HG03354 (cell line): ENCODE results near the gene TBX18.

Experiments
- ATAC-seq: cut with Tn5 transposase; IDR thresholded peaks from one replicate; pipeline ENCODE4 v1.9.1; 2021; ENCODE audit warnings: mild to moderate bottlenecking; ENCODE audit not compliant: unreplicated experiment, poor library complexity, severe bottlenecking

The TBX18 gene

DNA sequence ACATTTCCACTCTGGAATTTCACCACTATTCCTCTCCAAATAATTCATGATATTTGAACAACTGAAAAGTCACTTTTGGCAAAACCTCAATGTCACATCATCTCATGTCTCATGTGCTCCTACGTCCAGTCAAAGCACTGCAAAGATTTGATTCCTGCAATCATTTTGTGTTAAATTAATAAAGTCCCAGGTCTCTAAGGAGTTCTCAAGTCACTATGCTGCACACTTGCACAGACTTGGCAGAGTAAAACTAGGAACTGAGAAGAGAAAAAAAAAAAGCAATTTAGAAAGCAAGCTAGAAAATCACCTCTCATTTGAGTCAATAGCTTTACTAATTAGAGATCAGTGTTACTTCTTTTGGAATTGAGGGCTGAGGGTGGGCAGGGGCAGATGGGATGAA lies 11.2 kb downstream of the TBX18 start:
- ATAC-seq, result no peak

DNA sequence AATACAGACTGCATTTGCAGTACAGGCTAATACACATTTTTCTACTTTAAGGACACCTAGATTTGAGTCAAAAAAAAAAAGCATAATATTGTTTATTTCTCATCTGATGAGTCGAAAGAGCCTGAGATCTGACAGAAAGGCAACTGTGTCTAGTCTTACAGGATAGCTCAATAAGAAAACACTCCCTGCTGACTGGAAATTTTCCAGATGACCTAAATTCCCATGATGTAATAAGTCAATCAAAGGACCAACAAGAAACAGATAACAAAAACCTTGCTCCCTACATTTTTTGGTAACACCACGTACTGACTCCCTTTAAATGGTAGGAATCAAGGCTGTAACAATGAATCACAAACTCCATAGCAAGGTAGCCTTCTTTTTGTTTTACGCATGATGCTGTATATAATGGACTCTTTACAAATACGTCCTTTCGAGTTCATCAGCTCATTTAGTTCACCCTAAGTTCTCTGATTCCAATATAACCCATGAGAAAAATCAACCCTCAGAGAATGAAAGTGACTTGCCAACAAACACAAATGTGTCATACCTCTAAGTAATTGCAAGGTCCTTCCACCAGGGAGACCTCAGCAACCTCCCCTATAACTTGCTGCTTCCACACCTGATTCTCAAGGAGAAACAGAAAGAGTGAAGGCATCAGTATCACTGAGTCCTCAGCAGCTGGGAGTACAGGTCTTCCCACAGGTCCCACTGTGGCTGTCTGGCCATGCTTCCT lies 12.1 kb downstream of the TBX18 start:
- no peak for ATAC-seq

DNA sequence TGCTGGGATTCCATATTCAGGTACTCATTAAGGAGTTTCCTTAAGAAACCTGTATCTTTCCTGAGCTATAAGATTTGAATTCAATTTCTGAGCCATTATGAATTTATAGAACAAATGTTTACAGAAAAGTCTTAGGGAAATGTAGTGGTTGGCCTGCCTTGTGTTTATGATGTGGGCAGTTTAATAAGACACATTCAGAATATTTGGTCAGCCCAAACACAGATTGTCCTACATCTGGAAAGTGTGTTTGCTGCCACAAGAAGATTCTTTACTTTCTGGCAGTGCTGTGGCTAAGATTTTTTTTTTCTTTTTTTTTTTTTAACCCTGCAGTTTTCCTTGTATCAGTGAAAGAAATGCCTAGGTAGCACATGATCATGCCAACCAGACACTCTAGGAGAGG lies 15.2 kb downstream of the TBX18 start:
- no peak for ATAC-seq

DNA sequence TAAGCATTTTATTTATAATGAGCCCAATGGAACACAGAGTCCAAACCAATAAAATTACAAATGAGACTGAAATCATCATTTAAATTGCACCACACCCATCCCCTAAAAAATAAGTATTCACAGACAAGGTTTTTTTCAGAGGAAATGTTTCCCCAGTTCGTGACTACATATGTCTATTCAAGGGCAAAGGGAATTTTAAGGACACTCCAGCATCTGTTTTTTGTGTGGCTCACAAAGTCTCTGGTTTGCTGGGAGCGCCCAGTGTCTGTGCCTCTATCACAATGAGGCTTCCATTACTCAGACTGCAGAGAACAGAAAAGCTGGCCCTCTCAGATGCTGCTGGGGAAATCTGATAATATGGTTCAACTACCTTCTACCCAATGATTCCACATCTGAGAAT lies 16.0 kb downstream of the TBX18 start:
- no peak for ATAC-seq

DNA sequence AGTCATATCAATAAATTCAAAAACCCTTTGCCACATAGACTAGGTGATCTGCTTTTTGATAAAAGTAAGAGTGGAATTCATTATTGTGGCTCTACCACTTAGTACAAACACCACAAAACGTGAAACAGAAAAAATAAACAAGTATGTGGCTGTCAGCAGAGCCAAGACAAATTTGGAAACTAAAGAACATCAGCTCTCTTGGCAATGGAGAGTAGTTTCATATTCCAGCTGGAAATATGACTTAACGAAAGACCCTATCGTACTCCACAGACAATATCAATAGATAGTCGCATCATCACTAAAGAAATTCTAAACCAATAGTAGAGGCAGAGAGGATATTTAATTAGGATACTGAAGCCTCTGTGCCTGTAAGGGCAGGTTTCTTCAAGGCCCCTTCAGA lies 20.8 kb downstream of the TBX18 start:
- ATAC-seq, result no peak

DNA sequence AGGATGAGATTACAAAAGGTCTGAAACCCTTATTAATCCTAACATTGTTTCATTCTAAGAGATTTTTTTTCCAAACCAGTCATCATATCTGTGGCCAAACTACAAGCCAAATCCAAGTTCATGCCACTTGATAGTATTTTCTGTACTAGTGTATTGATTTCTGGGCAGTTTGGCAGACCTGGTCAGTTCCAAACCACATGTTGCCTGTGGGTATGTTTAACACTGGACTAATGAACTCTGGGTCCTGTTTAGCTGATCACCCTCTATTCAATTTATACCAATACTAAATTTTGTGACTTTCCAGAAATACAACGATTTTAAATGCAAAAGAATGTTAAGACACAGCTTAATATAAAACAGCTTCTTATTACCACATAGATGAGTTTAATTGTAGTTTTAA lies 24.0 kb downstream of the TBX18 start:
- ATAC-seq, result no peak

DNA sequence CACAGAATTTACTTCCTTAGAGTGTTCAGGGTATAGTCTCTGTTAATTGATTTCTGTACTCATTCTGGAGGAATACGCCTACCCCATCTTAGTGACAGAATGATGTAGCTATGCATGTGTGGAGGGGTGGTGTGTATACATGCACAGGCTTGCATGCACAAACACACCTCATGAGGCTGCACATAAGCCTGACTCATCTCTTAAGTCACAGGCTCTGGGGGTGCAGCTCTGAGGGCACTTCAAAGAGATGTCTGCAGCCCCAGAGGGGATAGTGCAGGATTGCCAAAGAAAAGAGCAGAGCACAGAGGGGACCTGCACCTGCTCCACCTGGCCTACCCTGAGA lies 24.6 kb downstream of the TBX18 start:
- no peak for ATAC-seq

DNA sequence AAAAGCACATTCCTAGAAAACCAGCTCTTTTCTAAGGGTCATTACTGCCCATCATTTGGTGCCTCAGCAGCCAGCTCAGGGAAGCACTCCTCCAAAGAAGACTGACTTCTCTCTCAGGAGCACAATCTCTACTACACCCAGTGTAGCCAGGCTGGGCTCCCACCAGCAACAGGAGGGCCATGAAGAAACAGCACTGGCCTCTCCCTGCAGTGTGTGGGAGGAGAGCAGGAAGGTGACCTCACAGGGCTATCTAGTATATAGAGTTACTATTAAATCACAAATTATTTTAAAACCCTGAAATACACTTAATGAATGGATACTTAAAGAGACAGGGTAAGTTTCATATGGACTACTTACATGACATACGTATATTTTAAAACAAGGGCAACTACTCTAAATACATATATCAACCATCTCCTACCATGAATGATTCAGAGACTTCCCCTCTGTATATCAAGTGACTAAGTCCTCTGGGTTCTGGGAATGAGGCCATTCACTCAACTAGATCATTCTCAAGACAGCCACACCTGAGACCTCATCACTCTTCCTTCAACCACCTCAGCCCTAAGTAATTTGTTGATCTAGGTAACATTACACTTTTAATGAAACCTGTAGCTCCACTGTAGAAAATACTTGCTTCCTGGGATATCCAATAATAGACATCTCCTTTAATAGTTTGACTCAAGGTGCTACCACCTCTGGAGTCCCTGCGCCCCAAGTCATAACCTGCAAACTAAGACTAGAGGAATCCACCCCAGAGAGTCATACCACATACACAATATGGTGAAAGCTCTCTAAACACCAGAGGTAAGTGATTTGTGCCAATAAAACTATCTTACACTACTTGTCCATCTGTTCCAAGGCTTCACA lies 25.2 kb downstream of the TBX18 start:
- ATAC-seq, result no peak

DNA sequence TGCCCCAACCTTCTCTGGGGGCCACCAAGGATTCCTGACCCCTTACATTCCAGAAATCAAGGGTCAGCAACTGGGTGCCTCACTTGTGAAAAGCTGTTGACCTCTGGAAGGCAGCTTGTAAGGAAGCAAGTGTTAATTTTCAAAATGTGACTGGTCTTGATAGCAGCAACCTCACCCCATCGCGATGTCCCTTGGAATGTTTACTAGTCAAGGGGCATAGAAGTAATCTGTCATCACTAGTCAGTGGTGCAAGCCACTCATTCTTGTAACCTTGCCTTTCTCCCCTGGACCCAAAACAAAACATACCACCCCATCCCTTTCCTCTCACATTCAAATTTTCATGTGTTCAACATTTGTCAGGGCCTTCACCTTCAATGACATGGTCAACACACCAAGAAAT lies 30.5 kb downstream of the TBX18 start:
- ATAC-seq, result no peak

DNA sequence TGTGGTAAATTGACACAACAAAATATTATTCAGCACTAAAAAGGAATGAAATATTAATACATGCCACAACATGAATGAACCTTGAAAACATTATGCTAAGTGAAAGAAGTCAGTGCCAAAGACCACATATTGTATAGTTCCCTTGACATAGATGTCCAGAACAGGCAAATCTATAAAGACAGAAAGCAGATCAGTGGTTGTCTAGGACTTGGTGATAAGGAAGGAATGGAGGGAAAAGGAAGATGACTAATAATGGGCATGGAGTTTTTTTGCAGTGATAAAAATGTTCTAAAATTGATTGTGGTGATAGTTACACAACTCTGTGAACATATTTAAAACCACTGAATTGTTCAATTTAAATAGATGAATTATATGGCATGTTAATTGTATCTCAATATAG lies 32.5 kb downstream of the TBX18 start:
- ATAC-seq, result no peak

DNA sequence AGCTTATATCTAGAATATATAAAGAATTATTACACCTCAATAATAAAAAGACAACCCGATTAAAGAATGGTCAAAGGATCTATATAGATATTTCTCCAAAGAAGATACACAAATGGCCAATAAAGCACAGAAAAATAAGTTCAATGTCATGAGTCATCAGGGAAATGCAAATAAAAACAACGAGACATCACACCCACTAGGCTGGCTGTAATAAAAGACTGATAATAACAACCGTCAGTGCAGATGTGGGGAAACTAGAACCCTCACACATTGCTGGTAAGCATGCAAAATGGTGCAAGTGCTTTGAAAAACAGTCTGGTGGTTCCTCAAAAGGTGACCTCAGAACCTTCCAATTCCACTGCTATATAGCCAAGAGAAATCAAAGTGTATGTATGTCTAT lies 33.0 kb downstream of the TBX18 start:
- ATAC-seq, result no peak

DNA sequence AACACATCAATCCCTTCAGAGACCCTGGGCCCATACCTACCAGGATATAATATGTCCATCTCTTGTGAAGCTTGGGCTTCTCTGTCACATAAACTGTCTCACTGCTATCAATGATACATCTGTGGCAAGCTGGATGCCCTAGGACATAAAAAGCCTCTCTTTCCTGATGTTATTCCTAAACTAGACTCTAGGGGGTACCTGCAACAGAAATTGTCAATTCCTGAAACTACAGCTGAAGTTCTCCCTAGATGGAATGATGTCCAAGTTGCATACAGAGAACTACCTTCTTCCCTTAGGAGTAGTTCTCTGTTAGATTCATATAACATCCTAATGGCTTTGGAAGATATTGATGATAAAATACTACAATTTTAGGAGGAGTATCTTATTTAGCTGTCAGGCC lies 35.8 kb downstream of the TBX18 start:
- peak; percentile 57 for ATAC-seq

DNA sequence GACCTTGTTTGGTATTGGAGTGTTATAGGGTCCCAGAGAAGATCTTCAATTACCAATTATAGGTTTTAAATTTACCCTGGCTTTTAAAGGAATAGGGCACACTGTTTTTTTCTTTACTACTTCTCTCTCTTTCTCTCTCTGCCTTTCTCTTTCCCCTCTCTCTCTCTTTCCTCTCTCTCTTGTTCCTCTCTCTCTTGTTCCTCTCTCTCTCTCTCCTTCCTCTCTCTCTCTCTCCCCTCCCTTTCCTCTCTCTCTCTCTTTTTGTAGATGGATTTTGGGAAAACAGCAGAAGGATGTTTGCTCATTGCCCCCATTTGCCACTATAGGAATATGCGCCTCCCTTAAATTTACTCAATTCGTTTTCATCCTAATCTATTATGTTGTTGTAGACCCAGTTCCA lies 45.2 kb downstream of the TBX18 start:
- no peak for ATAC-seq

DNA sequence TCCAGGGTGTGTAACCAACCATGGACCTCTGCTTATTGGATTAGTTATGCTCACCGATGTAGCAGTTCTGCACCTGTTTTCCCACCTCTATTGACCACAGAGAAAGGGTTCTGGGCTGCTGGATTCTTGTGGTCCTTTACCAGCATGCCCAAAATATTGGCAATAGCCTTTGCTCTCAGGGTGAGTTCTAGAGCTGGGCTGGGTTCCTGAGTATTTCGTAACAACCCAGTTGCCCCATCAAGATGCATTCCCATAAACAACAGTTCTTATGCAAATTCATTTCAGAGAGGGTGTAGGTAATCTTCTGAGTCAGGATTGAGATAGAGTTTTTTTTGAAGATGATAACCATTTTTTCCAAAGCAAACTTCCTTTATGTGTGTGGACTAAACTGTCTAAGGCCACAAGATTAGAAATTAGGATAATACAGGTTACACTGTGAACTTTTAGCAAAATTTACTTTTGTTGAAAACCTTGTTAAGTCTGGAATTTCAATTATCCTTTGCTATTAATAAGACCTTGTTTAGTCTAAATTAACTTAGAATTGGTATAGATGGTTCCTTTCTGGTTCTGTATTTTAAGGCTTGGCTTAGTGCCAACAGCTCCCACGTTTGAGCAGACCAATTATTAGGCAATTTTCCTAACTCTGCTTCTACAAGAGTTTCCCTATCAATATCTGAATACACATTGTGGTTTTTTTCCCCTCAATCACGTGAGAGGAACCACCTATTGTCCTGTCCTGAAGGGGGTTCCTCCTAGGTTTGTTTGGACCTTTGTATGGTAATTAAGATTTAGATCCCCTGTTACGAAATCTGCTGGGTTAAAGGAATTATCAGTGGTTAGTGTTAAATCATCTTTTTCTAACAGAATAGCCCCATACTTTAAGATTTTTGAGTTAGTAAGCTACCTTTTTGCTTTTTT lies 46.1 kb downstream of the TBX18 start:
- no peak for ATAC-seq

DNA sequence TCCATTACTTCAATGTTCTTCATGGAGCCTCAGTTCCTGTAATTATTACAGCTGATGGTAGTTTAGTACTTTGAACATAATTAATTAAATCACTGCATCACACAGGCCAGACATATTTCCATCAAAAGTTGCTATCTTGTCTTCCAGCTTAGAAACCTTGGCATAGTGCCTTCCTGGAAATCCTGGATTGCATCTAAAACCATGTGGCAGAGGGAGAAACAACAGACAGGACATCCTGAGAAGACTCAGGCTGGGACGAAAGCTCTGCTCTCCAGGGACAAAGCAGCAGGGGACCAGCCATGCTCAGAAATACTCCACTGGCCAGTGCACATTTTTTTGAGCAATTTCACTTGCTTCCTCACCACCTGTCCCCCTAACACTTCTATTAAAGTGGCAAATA lies 55.3 kb downstream of the TBX18 start:
- ATAC-seq, result no peak

DNA sequence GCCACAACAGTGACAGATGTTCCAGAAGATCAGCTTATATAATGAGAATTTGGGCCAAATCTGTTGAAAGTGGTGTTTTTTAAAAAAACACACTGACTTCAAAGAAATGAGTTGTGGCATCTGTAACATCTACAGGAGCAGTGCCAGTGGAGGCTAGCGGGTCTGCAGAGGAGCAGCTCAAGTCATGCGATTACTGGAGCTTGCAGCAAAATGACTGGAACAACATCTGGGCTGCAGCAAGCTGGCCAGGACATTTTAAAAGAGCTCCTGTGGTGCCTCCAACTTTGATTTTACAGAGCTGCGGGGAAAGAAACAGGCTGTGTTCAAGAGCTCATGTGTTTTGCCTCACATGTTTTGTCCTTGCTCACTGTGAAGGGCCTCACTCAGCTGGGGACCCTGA lies 57.2 kb downstream of the TBX18 start:
- no peak for ATAC-seq

DNA sequence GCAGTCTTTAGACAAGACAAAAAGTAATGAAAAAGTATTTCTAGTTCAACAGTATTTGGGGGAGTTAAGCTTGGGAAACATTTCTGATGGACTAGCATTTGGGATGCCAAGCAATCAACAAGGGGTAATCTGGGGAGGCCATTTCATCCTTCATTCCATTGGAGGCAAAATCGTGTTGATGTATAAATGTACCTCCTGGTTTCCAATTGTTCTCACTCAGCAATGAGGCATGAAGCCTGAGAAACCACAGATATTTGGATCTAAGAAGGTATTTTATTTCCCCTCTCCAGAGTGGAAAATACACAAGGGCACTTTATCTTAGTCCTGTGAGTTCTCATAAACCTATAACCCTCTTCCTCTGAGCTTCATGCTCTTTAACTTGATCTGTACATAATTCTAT lies 68.2 kb downstream of the TBX18 start:
- ATAC-seq, result no peak

DNA sequence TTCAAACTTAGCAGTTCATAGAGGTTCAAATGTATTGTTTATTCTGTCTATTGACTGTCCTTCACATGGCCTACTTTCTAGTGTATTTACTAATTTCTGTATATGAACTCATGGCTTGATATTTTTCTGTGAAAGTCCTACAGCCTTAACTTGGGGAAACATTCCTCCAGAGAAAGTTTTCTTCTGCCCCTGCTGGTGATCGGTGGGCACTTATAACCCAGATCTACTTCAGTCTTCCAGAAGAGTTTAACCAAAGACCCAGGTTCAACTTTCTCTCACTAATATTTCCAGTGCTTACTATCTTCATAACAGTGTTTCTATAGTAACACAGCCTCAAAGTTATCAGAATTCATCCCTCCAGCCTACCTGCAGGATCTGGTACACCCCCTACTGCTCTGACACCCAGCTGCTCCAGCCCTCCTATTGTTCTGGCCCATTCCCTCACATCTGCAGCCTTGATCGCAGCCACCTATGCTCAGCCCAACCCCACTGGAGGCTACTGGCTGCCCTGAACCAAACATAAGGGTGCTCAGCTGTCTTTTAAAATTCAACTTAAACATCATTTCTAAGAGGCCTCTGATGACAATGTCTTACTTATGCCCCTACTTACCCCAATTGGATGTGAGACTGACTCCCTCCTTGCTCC lies 72.3 kb downstream of the TBX18 start:
- ATAC-seq, result no peak

DNA sequence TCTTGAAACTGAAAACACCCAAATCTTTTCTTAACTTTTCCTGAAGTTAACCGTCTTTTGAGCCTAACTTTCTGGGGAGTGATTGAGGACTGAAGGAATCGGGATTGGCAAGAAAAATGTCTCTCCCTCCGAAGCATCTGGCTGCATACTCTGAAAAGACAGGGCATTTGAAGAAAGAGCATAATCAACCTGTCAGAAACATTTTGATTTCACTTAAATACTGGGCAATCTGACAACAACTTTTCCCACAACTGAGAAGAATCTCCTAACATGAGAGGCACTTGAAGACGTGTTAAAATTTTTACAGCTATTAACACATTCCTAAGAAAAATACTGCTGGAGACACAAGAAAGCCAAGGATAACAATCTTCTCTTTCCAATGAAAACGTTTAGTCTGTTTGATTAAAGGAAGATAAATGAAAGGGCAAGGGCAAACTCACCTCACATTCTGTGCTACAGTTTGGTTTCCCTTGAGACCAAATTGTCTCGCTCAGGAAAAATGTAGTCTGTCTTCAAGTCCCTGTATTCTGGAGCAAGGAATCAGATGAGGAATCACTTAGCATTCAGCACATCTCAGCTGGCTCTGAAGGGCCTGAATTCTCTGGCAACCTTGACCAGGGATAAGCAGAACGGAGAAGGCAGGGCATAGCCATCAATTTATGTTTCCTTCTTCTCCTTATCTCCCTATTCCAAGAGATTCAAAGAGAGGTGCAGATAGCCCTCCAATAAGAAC lies 76.1 kb downstream of the TBX18 start:
- no peak for ATAC-seq
